ENCODE measurements around the gene TTC23L.

Gene TTC23L

DNA sequence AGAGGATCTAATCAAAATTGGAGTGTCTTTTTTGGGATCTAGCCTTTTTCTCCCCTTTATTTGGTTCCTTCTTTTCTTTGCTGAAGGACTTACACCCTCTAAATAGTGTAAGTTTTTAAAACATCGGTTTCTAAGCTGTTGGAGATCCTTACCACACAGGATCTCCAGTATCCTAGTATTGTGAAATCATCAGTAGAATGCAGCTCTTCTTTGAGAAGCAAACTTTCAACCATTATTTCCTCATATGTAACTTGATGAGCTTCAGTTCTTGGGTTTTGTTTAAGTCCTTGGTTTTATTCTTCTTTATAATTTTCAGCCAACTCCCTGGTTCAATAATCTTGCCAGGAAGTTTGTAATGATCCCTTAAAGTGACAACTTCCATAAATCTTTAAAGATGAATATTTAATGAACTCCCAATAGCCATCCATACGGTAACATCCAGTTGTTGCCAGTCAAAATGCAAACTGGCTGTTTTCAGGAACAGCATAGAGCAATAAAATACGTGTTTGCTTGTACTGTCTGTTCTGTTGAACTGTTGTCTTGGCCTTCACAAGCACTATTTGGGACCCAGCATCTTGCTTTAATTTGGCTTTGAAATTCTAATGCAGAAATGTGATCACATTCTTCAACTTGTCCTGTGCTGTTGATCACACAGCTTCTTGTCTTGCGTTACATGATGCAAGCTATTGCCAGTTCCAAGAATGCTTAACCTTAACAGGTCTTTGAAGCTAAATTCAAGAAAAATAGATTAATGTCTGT lies 34.8 kb upstream of the TTC23L start:
- DNase-seq (ENCODE audit: low read depth): no peak
- in situ Hi-C loops (cut with HindIII; ENCODE audit: low sequenced_read_pairs): no loop called here
- TF ChIP-seq, protein P1, sequence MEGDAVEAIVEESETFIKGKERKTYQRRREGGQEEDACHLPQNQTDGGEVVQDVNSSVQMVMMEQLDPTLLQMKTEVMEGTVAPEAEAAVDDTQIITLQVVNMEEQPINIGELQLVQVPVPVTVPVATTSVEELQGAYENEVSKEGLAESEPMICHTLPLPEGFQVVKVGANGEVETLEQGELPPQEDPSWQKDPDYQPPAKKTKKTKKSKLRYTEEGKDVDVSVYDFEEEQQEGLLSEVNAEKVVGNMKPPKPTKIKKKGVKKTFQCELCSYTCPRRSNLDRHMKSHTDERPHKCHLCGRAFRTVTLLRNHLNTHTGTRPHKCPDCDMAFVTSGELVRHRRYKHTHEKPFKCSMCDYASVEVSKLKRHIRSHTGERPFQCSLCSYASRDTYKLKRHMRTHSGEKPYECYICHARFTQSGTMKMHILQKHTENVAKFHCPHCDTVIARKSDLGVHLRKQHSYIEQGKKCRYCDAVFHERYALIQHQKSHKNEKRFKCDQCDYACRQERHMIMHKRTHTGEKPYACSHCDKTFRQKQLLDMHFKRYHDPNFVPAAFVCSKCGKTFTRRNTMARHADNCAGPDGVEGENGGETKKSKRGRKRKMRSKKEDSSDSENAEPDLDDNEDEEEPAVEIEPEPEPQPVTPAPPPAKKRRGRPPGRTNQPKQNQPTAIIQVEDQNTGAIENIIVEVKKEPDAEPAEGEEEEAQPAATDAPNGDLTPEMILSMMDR (IDR thresholded peaks at IDR 0.05; ENCODE audit: low read depth, low read length, missing control alignments): no peak
- H3K4me3 ChIP-seq (ENCODE audit: low read depth, low read length): no peak overlapping the region

DNA sequence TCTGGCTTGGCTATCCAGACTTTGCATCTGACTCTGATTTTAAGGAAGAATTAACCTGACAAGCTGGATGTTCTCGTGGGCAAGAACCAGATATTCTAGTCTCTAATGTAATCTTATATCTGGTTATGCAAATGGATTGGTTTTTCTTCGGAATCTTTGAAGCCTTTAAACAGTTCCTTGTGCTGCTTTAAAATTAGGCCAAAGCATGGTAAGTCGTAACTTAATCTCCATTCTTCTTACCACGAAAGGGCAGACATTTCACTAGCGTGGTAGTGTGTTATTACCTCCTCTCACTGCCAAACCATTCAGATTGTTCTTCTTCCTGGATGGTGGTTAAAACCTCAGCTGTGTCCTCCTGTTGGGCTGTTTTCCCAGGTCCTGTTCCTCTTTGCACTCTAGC lies 34.1 kb upstream of the TTC23L start:
- peak; percentile 85 for DNase-seq (ENCODE audit: low read depth)
- in situ Hi-C loops (cut with HindIII; ENCODE audit: low sequenced_read_pairs): no loop called here
- TF ChIP-seq, protein P1 (IDR thresholded peaks at IDR 0.05; ENCODE audit: low read depth, low read length, missing control alignments): no peak
- no peak overlapping the region for H3K4me3 ChIP-seq (ENCODE audit: low read depth, low read length)

DNA sequence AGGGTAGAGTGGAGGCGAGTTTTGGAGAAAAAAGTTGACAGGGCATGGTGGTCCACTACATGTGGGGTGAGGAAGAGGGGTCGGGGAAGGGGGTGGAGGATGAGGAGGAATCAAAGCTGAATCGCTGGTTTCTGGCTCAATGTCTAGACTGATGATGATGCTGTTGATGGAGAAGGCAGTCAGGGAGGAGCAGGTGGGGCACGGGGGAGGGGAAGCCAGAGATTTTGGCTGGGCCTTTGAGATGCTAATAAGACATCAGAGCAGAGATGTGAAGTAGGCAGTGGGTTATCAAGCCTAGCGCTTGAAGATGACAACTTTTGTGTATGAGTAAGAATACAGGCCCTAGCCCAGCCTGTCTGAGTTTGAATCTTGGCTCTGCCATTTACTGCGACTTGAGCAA lies 32.4 kb upstream of the TTC23L start:
- TF ChIP-seq, protein P1 (IDR thresholded peaks at IDR 0.05; ENCODE audit: low read depth, low read length, missing control alignments): no peak
- in situ Hi-C loops (cut with HindIII; ENCODE audit: low sequenced_read_pairs): no loop called here
- H3K4me3 ChIP-seq (ENCODE audit: low read depth, low read length): no peak overlapping the region
- no peak for DNase-seq (ENCODE audit: low read depth)

DNA sequence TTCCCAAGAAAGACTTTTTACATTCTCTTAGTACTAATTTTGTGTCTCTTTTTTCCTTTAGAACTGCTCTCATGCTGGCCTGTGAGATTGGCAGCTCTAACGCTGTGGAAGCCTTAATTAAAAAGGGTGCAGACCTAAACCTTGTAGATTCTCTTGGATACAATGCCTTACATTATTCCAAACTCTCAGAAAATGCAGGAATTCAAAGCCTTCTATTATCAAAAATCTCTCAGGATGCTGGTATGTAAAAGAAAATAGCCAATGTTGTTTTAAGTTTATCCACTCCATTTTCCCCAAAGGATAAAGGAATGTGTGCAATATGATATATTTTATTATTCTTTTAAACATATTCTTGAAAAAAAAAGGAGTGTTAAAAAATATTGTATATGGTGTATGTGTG lies 27.3 kb upstream of the TTC23L start:
- TF ChIP-seq, protein P1 (IDR thresholded peaks at IDR 0.05; ENCODE audit: low read depth, low read length, missing control alignments): no peak
- H3K4me3 ChIP-seq (ENCODE audit: low read depth, low read length): no peak overlapping the region
- DNase-seq (ENCODE audit: low read depth): no peak
- in situ Hi-C loops (cut with HindIII; ENCODE audit: low sequenced_read_pairs): no loop called here

DNA sequence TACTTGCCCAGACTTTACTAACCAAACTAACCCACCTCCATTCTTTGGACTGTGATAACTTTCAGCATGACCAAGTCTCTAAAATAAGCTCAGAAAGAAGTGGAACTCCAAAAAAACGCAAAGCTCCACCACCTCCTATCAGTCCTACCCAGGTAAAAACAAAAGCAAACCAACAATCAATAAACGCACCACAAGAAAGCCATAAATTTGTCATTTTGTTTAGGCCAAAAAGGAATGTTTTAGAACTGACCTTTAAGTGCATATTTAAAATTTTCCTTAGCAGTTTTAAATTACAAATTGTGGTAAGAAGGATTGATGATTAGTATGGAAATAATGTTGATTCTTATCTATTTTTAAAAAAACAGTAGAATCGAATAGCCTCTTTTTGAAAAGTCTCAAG lies 25.5 kb upstream of the TTC23L start:
- no peak for DNase-seq (ENCODE audit: low read depth)
- TF ChIP-seq, protein P1 (IDR thresholded peaks at IDR 0.05; ENCODE audit: low read depth, low read length, missing control alignments): no peak
- in situ Hi-C loops (cut with HindIII; ENCODE audit: low sequenced_read_pairs): no loop called here
- H3K4me3 ChIP-seq (ENCODE audit: low read depth, low read length): no peak overlapping the region

DNA sequence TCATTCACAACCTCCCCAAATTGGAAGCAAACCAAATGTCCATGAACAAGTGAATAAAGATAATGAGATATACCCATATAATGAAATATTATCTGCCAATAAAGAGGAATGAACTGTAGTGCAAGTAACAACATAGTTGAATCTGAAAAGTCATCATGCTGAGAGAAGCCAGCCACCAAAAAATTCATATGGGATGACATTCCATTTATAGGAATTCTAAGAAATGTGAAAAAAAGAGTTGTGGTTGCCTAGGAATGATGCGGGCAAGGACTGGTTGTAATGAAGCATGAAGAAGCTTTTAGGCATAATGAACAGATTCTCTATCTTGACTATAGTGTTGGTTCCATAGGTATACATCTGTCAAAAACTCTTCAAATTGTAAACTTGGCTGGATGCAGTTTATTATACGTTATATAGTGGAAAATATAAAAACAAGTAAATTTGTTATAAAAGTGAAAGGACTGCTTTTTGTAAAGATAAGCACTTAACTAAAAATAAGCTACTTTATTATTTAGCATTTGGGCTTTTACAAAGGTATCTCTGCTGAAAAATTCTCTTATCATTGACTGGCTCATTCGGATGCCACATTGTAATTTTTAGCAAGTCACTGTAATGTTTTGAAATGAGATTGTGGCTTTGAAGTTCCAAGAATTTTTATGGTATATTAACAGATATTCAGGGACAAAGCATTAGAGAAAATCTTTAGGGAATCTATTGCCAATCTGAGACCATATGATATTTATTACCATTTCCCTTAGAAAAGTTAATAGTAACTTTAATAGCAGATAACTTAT lies 21.2 kb upstream of the TTC23L start:
- no peak overlapping the region for H3K4me3 ChIP-seq (ENCODE audit: low read depth, low read length)
- in situ Hi-C loops (cut with HindIII; ENCODE audit: low sequenced_read_pairs): no loop called here
- TF ChIP-seq, protein P1 (IDR thresholded peaks at IDR 0.05; ENCODE audit: low read depth, low read length, missing control alignments): no peak
- peak; percentile 70 for DNase-seq (ENCODE audit: low read depth)
